GM12878 (cell line): Measurements from ENCODE around the gene AIFM1. TPM values are rescaled to one million over a fixed set of nuclear protein-coding genes. Genes with fewer than 3 reads are reported as not detected.
A peak's percentile ranks its signal among the peaks of the same experiment; 100 is the strongest.

Source experiments
- CHD4 ChIP-seq: fragments of 200-600 bp; sonication (generic); IDR thresholded peaks from 2 replicates; pipeline ENCODE4 v1.6.1; 2016; ENCODE audit warnings: mild to moderate bottlenecking
- E4F1 ChIP-seq: fragments of 450-650 bp; IDR thresholded peaks from 2 replicates; pipeline ENCODE4 v1.6.1; 2018; ENCODE audit warnings: borderline replicate concordance, mild to moderate bottlenecking; ENCODE audit not compliant: partially characterized antibody
- GATAD2B ChIP-seq: fragments of 450-650 bp; conservative IDR thresholded peaks from 2 replicates; pipeline ENCODE4 v1.6.1; 2017; ENCODE audit warnings: low read depth, mild to moderate bottlenecking, moderate library complexity
- HDAC2 ChIP-seq: fragments of 200-600 bp; sonication (generic); IDR thresholded peaks from 2 replicates; pipeline ENCODE4 v1.6.1; 2017
- LARP7 ChIP-seq: fragments of 450-650 bp; IDR thresholded peaks from 2 replicates; pipeline ENCODE4 v1.6.1; 2017; ENCODE audit warnings: mild to moderate bottlenecking
- MXI1 ChIP-seq: fragments of 150-350 bp; IDR thresholded peaks from 2 replicates; pipeline ENCODE4 v1.6.1; 2011; ENCODE audit warnings: low read depth, mild to moderate bottlenecking, inconsistent platforms, low read length, improper control_type of control experiment
- NBN ChIP-seq: fragments of 450-650 bp; IDR thresholded peaks from 2 replicates; pipeline ENCODE4 v1.6.1; 2016
- NR2F1 ChIP-seq: fragments of 450-650 bp; conservative IDR thresholded peaks from 2 replicates; pipeline ENCODE4 v1.6.1; 2017; ENCODE audit warnings: mild to moderate bottlenecking
- RAD51 ChIP-seq: fragments of 450-650 bp; IDR thresholded peaks from 2 replicates; pipeline ENCODE4 v1.6.1; 2016; ENCODE audit warnings: moderate library complexity, mild to moderate bottlenecking, inconsistent platforms
- RFX5 ChIP-seq: IDR thresholded peaks from 2 replicates; pipeline ENCODE4 v1.6.1; 2011; ENCODE audit warnings: low read depth, low read length, improper control_type of control experiment
- SMC3 ChIP-seq: IDR thresholded peaks from 2 replicates; pipeline ENCODE4 v1.6.1; 2011; ENCODE audit warnings: low read length, improper control_type of control experiment, borderline replicate concordance
- STAT3 ChIP-seq: IDR thresholded peaks from 2 replicates; pipeline ENCODE4 v1.6.1; 2011; ENCODE audit warnings: low read depth, low read length, improper control_type of control experiment
- TCF3 ChIP-seq: IDR thresholded peaks from 2 replicates; pipeline ENCODE4 v1.6.1; 2012; ENCODE audit warnings: low read depth, mild to moderate bottlenecking, low read length, borderline replicate concordance; ENCODE audit not compliant: insufficient read depth
- TCF7 ChIP-seq: IDR thresholded peaks from 2 replicates; pipeline ENCODE4 v1.6.1; 2014; ENCODE audit warnings: antibody characterized with exemption, borderline replicate concordance
- ZNF384 ChIP-seq: IDR thresholded peaks from 2 replicates; pipeline ENCODE4 v1.6.1; 2012; ENCODE audit warnings: low read depth, mild to moderate bottlenecking, low read length, improper control_type of control experiment, borderline replicate concordance
- polyA plus RNA-seq, 11 experiments: library from polyadenylated mRNA; depleted of rRNA in 4 of 11; unstranded in 6 of 11; stranded (reverse) in 5 of 11; fragments of >200 nt; fragmentation: Nextera tagmentation in 4 of 11; fragmentation: Illumina TruSeq in 1 of 11; extraction: Ambion mirVana in 4 of 11; extraction: Trizol in 1 of 11; gene quantifications; 1 replicate in 1 of 11; 2 replicates in 10 of 11; pipeline versions ENCODE4 v1.2.1 to v1.2.3, GENCODE V29; 2011 to 2016; ENCODE audit warnings: inconsistent platforms in 2 of 11, missing spikeins in 2 of 11, low read depth in 1 of 11
- total RNA-seq, 4 experiments: library from RNA; depleted of rRNA in 3 of 4; stranded (reverse); fragments of >200 nt in 3 of 4; fragmentation: Illumina TruSeq in 1 of 4; extraction: Trizol in 1 of 4; gene quantifications; 2 replicates each; pipeline versions ENCODE4 v1.2.1 to v1.2.3, GENCODE V29; 2013 to 2021
- TF ChIP-seq, protein P1 (sequence below): IDR thresholded peaks from 2 replicates; pipeline ENCODE4 v1.6.1; 2011; ENCODE audit warnings: mild to moderate bottlenecking, low read depth, low read length, moderate library complexity; ENCODE audit not compliant: insufficient replicate concordance
- TF ChIP-seq, protein P2 (sequence below): fragments of 450-650 bp; IDR thresholded peaks from 2 replicates; pipeline ENCODE4 v1.6.1; 2016; ENCODE audit warnings: mild to moderate bottlenecking, moderate library complexity, borderline replicate concordance
- TF ChIP-seq, protein P3 (sequence below): fragments of 450-650 bp; IDR thresholded peaks from 2 replicates; pipeline ENCODE4 v1.6.1; 2017; ENCODE audit warnings: mild to moderate bottlenecking
- TF ChIP-seq, protein P4 (sequence below): fragments of 450-650 bp; IDR thresholded peaks from 2 replicates; pipeline ENCODE4 v1.6.1; 2017; ENCODE audit warnings: mild to moderate bottlenecking, low read depth, inconsistent platforms; ENCODE audit not compliant: poor library complexity, severe bottlenecking

Gene AIFM1
- total and polyA plus RNA-seq, 10 of the 15 experiments (the other 5 are each of a cell fraction or from before 2014, with no cell fraction given): 44.2 to 121 (median 80.0) TPM

- TF ChIP-seq RFX5 (no peak), NR2F1 (peak; percentile 79), RAD51 (no peak), CHD4 (no peak), LARP7 (no peak), MXI1 (no peak; the same call in 1 of the 2 replicates), TCF7 (no peak), ZNF384 (no peak), GATAD2B (0 out of 2 replicates have a peak, but pooled peaks have one; percentile 38), STAT3 (no peak), HDAC2 (no peak), SMC3 (peak; percentile 36; the same call in 1 of the 2 replicates), NBN (no peak; the same call in 1 of the 2 replicates), E4F1 (no peak), TCF3 (no peak)
- TF ChIP-seq, protein P1, sequence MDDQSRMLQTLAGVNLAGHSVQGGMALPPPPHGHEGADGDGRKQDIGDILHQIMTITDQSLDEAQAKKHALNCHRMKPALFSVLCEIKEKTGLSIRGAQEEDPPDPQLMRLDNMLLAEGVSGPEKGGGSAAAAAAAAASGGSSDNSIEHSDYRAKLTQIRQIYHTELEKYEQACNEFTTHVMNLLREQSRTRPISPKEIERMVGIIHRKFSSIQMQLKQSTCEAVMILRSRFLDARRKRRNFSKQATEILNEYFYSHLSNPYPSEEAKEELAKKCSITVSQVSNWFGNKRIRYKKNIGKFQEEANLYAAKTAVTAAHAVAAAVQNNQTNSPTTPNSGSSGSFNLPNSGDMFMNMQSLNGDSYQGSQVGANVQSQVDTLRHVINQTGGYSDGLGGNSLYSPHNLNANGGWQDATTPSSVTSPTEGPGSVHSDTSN: no peak
- TF ChIP-seq, protein P2, sequence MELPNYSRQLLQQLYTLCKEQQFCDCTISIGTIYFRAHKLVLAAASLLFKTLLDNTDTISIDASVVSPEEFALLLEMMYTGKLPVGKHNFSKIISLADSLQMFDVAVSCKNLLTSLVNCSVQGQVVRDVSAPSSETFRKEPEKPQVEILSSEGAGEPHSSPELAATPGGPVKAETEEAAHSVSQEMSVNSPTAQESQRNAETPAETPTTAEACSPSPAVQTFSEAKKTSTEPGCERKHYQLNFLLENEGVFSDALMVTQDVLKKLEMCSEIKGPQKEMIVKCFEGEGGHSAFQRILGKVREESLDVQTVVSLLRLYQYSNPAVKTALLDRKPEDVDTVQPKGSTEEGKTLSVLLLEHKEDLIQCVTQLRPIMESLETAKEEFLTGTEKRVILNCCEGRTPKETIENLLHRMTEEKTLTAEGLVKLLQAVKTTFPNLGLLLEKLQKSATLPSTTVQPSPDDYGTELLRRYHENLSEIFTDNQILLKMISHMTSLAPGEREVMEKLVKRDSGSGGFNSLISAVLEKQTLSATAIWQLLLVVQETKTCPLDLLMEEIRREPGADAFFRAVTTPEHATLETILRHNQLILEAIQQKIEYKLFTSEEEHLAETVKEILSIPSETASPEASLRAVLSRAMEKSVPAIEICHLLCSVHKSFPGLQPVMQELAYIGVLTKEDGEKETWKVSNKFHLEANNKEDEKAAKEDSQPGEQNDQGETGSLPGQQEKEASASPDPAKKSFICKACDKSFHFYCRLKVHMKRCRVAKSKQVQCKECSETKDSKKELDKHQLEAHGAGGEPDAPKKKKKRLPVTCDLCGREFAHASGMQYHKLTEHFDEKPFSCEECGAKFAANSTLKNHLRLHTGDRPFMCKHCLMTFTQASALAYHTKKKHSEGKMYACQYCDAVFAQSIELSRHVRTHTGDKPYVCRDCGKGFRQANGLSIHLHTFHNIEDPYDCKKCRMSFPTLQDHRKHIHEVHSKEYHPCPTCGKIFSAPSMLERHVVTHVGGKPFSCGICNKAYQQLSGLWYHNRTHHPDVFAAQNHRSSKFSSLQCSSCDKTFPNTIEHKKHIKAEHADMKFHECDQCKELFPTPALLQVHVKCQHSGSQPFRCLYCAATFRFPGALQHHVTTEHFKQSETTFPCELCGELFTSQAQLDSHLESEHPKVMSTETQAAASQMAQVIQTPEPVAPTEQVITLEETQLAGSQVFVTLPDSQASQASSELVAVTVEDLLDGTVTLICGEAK: peak; percentile 59; the same call in 1 of the 2 replicates
- TF ChIP-seq, protein P3, sequence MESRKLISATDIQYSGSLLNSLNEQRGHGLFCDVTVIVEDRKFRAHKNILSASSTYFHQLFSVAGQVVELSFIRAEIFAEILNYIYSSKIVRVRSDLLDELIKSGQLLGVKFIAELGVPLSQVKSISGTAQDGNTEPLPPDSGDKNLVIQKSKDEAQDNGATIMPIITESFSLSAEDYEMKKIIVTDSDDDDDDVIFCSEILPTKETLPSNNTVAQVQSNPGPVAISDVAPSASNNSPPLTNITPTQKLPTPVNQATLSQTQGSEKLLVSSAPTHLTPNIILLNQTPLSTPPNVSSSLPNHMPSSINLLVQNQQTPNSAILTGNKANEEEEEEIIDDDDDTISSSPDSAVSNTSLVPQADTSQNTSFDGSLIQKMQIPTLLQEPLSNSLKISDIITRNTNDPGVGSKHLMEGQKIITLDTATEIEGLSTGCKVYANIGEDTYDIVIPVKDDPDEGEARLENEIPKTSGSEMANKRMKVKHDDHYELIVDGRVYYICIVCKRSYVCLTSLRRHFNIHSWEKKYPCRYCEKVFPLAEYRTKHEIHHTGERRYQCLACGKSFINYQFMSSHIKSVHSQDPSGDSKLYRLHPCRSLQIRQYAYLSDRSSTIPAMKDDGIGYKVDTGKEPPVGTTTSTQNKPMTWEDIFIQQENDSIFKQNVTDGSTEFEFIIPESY: no peak
- TF ChIP-seq, protein P4, sequence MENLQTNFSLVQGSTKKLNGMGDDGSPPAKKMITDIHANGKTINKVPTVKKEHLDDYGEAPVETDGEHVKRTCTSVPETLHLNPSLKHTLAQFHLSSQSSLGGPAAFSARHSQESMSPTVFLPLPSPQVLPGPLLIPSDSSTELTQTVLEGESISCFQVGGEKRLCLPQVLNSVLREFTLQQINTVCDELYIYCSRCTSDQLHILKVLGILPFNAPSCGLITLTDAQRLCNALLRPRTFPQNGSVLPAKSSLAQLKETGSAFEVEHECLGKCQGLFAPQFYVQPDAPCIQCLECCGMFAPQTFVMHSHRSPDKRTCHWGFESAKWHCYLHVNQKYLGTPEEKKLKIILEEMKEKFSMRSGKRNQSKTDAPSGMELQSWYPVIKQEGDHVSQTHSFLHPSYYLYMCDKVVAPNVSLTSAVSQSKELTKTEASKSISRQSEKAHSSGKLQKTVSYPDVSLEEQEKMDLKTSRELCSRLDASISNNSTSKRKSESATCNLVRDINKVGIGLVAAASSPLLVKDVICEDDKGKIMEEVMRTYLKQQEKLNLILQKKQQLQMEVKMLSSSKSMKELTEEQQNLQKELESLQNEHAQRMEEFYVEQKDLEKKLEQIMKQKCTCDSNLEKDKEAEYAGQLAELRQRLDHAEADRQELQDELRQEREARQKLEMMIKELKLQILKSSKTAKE: no peak
Observed at GRCh38 chrX:130091980-130092522, 73.6 kb downstream of the AIFM1 start (continued).
